GM19240 (cell line): ENCODE measurements around the gene EHD1.
A peak's percentile ranks its signal among the peaks of the same experiment; 100 is the strongest.
"Not testable (repeated sequence)": the region's sequence is repeated elsewhere in the genome, so short reads cannot be mapped to it uniquely, and the experiment has no call there.

Source experiments
- DNase-seq: peaks from one replicate; pipeline ENCODE4 v3.0.0; 2011; ENCODE audit warnings: low spot score; ENCODE audit not compliant: insufficient read length

EHD1 gene

DNA sequence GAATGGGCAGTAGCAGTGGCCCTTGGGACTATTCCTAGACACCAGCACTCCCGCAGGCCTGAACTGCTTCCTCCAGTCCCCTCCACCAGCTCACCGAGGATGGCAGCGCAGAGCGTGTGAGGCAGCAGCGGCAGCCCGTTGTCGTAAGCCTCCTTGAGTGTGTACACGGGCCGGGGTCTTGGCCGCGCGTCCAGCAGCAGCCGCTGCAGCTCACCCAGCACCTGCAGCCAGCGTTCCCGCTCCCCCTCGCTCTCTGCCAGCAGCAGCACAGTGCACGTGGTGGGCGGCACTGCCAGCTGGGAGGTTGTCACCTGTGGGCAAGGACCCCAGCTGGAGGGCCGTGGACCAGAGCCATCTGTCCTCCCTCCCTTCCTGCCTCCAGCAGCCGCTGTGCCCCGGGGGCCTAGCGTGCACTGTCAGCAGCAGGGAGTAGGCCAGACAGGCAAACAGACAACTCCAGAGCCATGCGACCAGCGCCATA, 47.0 kb downstream of the EHD1 start:
- no peak for DNase-seq

- DNase-seq, result no peak
These were observed 48.7 kb downstream of the EHD1 start for GRCh38 chr11:64829536-64830251.

GRCh38 chr11:64827451-64827839, 51.0 kb downstream of the EHD1 start:
- no peak for DNase-seq

DNA sequence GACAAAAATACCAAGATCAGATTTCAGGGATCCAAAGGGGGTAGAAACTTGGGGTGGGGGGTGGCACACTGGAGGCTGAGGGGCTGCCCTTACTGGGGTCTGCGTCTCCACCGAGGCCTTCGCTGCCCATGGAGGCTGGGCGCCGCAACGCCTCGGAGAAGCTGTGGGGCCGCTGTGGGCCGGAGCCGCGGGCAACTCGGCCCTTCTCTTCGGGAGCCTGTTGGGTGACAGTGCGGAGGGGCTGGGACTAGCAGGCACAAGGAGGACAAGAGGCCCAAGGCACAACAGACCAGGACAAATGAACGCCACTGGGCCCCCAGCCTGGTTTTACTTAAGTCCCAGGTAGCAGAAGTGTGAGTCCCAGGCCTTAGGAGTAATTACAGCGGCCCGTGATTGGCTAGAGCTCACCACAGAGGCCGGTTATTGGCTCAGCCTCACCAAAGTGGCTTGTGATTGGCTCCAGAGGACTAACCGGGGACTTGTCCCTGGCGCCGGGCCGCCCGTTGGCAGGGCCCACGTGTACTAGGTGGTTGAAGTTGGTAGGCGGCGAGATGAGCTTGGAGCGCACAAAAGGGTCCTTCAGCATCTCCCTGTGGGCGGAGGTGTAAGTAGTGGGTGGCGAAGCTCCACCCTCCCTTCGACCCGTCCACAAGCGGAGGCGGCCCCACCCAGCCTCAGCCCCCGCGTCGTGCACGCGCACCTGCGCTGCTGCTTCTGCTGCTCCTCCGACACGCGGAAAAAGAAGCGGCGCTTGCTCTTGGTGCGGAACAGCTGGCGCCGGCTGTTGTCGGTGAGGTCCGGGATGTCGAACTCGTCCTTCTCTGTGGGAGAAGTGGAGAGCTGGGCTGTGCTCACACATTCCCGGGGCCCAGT, 51.6 kb downstream of the EHD1 start:
- no peak for DNase-seq

DNA sequence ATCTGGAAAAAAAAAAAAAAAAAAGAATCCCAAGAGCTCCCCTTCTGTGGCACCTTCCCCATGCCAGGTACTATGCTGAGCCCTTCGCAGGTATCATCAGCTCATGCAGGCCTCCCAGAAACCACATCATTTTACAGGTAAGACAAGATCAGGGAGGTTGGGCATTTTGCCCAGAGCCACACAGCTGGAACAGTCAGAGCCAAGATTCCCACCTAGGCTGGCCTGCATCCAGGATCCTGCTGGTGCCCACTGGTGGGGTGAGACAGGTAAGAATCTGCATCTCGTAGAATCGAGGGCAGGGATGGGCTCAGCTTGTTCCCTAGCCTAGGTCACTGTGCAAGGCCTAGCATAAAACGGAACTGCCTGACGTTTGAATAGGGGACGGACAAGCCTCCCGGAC, 52.4 kb downstream of the EHD1 start:
- no peak for DNase-seq

DNA sequence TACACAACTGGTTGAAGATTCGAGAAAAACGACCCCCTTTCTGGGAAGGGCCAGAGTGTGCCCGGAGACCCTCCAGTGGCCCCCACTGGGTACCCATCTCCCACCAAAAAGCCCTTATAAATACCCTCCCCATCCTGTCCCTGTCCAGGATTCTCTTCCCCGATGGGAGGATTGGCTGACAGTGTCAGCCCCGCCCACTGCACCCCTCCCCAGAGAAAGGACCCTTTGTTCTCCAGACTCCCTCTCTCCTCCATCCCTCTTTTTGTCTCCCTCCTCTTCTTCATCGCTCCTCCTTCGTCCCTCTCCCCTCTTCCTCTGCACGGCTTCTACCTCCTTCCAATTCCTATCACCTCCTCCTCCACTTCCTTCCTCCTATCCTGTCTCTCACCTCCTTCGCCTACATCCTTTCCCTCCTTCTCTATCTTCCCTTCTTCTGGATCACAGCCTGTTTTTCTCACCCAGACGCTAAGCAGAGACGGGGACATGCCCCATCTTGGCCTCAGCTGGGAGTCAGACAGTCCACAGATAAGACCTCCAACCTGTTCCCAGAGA, 54.8 kb downstream of the EHD1 start:
- no peak for DNase-seq

DNA sequence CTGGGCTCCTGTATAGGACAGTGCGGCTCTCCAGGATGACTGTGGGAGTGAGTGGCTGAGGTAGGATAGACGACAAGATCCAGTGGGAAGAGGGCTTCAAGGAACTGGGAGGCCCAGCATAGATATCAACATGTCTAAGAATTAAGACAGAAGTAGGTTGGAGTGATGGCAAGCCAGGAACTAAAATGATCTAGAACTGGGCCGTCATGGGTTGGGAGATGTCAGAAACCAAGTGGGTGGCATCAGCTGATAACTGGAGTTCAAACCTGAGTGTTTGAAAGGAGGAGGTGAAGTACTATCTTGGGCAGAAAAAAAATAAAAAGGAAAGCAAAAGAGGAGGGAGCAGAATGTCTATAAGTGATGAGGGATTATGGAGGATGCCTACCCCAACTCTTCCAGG, 60.9 kb downstream of the EHD1 start:
- no peak for DNase-seq

GRCh38 chr11:64815433-64815832, 63.0 kb downstream of the EHD1 start:
- not testable (repeated sequence) for DNase-seq

- DNase-seq, result no peak
These were observed 63.7 kb downstream of the EHD1 start for GRCh38 chr11:64814712-64815187.

DNA sequence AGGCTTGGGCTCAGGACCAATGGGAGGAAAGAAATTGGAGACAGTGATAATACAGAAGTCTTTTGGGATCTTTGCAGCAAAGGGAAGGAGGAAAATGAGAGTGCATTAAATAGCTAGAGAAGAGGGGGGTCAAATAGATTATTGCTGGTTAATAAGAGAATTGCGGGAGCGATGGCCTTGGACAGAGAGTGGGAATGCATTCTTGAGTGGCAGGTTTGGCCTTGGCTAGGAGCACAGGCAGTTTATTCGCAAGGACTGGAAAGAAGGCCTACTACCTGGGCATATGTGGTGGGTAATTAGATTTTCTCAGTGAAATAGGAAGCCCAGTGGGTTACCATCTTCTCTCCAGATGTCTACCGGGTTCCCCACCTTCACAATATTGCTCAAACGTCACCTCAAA, 64.6 kb downstream of the EHD1 start:
- no peak for DNase-seq

- no peak for DNase-seq
These were observed 67.5 kb downstream of the EHD1 start for GRCh38 chr11:64810891-64811272.

- DNase-seq, result peak; percentile 89
These were observed 68.0 kb downstream of the EHD1 start, which contains the start of gene MEN1 for GRCh38 chr11:64810271-64810890. MEN1 (minus strand) TSS chr11:64810551; CDS start chr11:64810109, 442 bp downstream.

- no peak for DNase-seq
These were observed 68.6 kb downstream of the EHD1 start for GRCh38 chr11:64809781-64810241.

GRCh38 chr11:64805481-64805880, 72.9 kb downstream of the EHD1 start:
- no peak for DNase-seq

DNA sequence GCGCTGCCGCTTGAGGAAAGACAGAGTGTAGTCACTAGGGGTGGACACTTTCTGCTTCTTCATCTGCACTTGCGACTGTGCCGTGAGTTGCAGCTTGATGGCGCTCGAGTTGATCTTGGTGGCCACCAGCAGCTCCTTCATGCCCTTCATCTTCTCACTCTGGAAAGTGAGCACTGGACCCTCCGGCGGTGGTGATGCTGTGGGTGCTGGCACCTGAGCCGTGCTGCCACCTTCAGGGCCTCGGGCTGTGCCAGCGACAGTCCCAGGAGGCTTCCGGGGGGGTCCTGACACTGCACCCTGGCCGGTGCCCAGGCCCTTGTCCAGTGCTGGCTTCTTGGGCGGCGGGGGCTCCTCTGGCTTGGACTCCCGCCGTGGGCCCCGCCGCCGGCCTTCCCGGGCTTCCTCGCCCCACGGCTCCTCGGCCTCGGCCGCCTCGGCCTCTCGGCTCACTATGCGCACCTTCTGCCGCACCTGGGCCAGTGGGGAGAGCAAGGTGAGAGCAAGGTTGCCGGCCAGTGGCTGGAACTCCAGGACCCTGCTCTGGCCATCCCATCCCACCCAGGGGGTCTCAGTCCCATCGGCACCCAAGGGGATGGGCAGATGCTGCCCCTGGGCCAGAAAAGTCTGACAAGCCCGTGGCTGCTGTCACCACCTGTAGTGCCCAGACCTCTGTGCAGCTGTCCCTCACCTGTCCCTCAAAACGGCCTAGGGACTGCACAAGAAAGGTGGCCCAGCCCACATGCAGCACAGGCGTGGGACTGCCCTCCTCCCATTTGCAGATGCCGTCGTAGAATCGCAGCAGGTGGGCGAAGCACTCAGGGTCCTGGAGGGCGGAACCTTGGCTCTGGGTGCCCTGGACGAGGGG, 73.8 kb downstream of the EHD1 start:
- DNase-seq, result no peak

DNA sequence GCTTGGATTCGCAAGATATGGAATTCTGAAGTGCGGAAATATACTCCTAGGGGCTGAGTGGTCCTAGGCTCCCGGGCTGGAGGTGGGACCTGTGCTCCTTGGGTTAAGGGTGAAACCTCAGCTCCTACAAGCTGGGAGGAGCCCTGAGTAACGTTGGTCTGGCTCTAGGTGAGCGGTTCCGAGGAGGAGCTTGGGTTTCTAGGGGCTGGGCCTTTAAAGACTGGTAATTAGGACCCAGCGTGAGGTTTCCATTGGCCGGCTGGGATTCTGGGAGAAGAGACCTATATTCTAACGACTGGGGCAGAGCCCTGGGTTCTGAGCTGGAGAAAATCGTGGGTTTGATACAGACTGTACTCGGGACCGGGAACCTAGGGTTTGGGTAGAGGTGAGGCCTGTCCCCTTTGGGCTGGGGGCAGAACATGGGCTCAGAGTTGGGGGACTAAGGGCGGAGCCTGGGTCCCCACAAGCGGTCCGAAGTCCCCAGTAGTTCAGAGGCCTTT, 74.5 kb downstream of the EHD1 start:
- DNase-seq, result no peak

- peak; percentile 97 for DNase-seq
These were observed 75.1 kb downstream of the EHD1 start, which contains the start of gene MAP4K2 for GRCh38 chr11:64803158-64803845. MAP4K2 (minus strand) TSS chr11:64803214; CDS start chr11:64803149, 65 bp downstream.

DNA sequence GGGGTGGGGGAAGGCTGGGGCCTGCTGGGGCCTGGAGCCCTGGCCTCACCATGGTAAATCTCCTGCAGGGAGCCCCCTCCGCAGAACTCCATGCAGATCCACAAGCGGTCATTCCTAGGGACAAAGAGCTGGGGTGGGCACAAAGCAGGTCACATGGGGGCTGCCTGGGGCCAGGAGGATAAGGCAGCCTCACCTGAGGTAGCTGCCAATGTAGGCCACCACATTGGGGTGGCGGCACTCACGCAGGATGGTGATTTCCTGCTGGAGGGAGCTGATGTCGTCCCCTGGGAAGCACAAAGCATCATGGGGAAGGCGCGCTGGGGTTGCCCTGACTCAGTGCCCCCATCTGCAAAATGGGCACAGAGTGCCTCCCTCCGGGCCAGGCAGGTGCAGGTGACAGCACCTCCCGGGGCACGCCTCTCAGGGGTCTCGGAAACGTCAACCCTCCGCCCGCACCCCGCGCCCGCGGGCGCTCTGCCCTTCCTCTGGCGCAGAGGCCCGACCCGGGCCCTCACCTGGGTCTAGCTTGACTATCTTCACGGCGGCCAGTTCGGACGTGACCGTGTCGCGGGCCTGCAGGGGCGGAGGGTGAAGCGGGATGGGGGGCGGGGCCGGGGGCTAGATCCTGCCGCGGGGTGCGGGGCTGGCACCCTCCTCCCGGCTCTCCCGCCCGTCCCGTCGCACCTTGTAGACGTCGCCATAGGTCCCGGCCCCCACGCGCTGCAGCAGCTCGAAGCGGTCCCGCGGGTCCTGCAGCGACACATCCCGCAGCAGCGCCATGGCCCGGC, 75.9 kb downstream of the EHD1 start:
- DNase-seq, result no peak
